HepG2 (cell line): Measurements from ENCODE around the gene PHOSPHO2. TPM values are rescaled to one million over a fixed set of nuclear protein-coding genes. Genes with fewer than 3 reads are reported as not detected.

Experiments
- ATAC-seq: fragments of 200-7000 bp; cut with Tn5 transposase; 3 replicates; pipeline ENCODE4 v1.9.1; 2020; ENCODE audit warnings: mild to moderate bottlenecking, moderate library complexity
- BruUV-seq: library from RNA; stranded (reverse); fragments of 400-500 nt; replicated peaks from 2 replicates; lab custom pipeline; 2021; lab: Mats Ljungman, UMichigan
- CTCF ChIA-PET: fragments of 300-600 bp; formaldehyde crosslinking; extraction: SDS; loops from one replicate; lab custom pipeline; 2021; ENCODE audit warnings: low total read pairs, inconsistent platforms, low intra/inter-chr PET ratio; lab: Yijun Ruan, JAX
- POLR2A ChIA-PET: fragments of 350-600 bp; sonication (Branson Sonifier 250); formaldehyde crosslinking; loops from one replicate; lab custom pipeline; 2020; ENCODE audit warnings: antibody characterized with exemption, inconsistent platforms; lab: Yijun Ruan, JAX
- DNase-seq: peaks from one replicate; pipeline ENCODE4 v3.0.0-alpha.2; 2015; ENCODE audit warnings: low spot score
- FAIRE-seq: peaks from 3 replicates; lab custom pipeline; 2011; peaks lifted over from hg19 to GRCh38; lab: Jason Lieb, UNC
- H2AFZ ChIP-seq: one replicate; pipeline ENCODE4 v1.6.1; 2011; ENCODE audit warnings: low read length, inconsistent platforms
- H3K27ac ChIP-seq: fragments of 300-600 bp; 3 replicates; pipeline ENCODE4 v1.8.0; 2011; ENCODE audit warnings: mixed run types, mild to moderate bottlenecking, mixed read lengths, low read length, inconsistent platforms; ENCODE audit not compliant: insufficient read depth; ENCODE audit errors: extremely low read length
- H3K27me3 ChIP-seq, 2 experiments: fragments of 200-600 bp in 1 of 2; 2 replicates in 1 of 2; 3 replicates in 1 of 2; pipeline versions ENCODE4 v1.6.0 to v1.8.0; 2011; ENCODE audit warnings: low read length in 2 of 2, mild to moderate bottlenecking in 2 of 2, moderate library complexity in 2 of 2, inconsistent platforms in 1 of 2; ENCODE audit not compliant: insufficient read depth in 2 of 2, control insufficient read depth in 1 of 2
- H3K36me3 ChIP-seq, 2 experiments: fragments of 200-600 bp in 1 of 2; replicated peaks in 1 of 2; 2 replicates in 1 of 2; 3 replicates in 1 of 2; pipeline versions ENCODE4 v1.5.1 to v1.8.0; 2011; ENCODE audit warnings: low read length in 2 of 2, inconsistent platforms in 1 of 2; ENCODE audit not compliant: insufficient read depth in 2 of 2, control insufficient read depth in 1 of 2
- H3K4me1 ChIP-seq: 2 replicates; pipeline ENCODE4 v1.5.1; 2012; ENCODE audit warnings: low read length, inconsistent platforms; ENCODE audit not compliant: insufficient read depth
- H3K4me2 ChIP-seq: 2 replicates; pipeline ENCODE4 v1.6.0; 2011; ENCODE audit warnings: low read depth, low read length, inconsistent platforms
- H3K4me3 ChIP-seq, 3 experiments: fragments of 200-600 bp in 1 of 3; sonication (generic), shearing (Covaris generic) in 1 of 3; replicated peaks in 1 of 3; 2 replicates each; pipeline ENCODE4 v1.5.1; 2011 to 2016; ENCODE audit warnings: low read length in 3 of 3, inconsistent platforms in 2 of 3, low read depth in 2 of 3, mild to moderate bottlenecking in 2 of 3, control low read depth in 1 of 3, mixed read lengths in 1 of 3; ENCODE audit not compliant: insufficient read depth in 1 of 3
- H3K79me2 ChIP-seq: one replicate; pipeline ENCODE4 v1.6.1; 2011; ENCODE audit warnings: low read length, inconsistent platforms; ENCODE audit not compliant: insufficient read depth
- H3K9ac ChIP-seq: 2 replicates; pipeline ENCODE4 v1.6.0; 2011; ENCODE audit warnings: mild to moderate bottlenecking, low read depth, low read length, inconsistent platforms; ENCODE audit not compliant: insufficient read depth
- H3K9me3 ChIP-seq: 2 replicates; pipeline ENCODE4 v1.5.1; 2012; ENCODE audit warnings: mild to moderate bottlenecking, low read length
- H4K20me1 ChIP-seq: 2 replicates; pipeline ENCODE4 v1.6.0; 2011; ENCODE audit warnings: inconsistent platforms, mild to moderate bottlenecking, low read length, moderate library complexity; ENCODE audit not compliant: insufficient read depth
- CC2D1A ChIP-seq: sonication (generic); formaldehyde crosslinking; IDR thresholded peaks from 2 replicates; pipeline ENCODE4 v1.8.1; 2023; ENCODE audit warnings: mild to moderate bottlenecking, missing genetic modification reagents
- REXO4 ChIP-seq: sonication (generic); formaldehyde crosslinking; IDR thresholded peaks from 2 replicates; pipeline ENCODE4 v1.8.0; 2022; ENCODE audit warnings: missing genetic modification reagents, mild to moderate bottlenecking, borderline replicate concordance
- SIX4 ChIP-seq: sonication (generic); formaldehyde crosslinking; IDR thresholded peaks from 2 replicates; pipeline ENCODE4 v1.4.0; 2020; ENCODE audit warnings: missing genetic modification reagents
- ZBTB7B ChIP-seq: sonication (generic); formaldehyde crosslinking; IDR thresholded peaks from 2 replicates; pipeline ENCODE4 v1.4.0; 2020; ENCODE audit warnings: missing genetic modification reagents
- ZFYVE20 ChIP-seq: sonication (generic); formaldehyde crosslinking; IDR thresholded peaks from 2 replicates; pipeline ENCODE4 v1.8.0; 2023; ENCODE audit warnings: low read depth, mild to moderate bottlenecking, moderate library complexity, missing genetic modification reagents, borderline replicate concordance
- WGBS: methylation state at CpG from one replicate; pipeline ENCODE4 v1.1.6; 2017; ENCODE audit warnings: low lambda C conversion rate; 5-methylcytosine and 5-hydroxymethylcytosine counted together
- in situ Hi-C: cut with HindIII; loops from 2 replicates; pipeline ENCODE4 v1.10.0; 2017; ENCODE audit warnings: low pct_unique_long_range_greater_than_20kb; ENCODE audit not compliant: extremely low pct_ligation_motif_present
- intact Hi-C: fragments of 100-400 bp; cut with micrococcal nuclease; formaldehyde crosslinking; loops from one replicate; pipeline ENCODE4 v1.10.0; 2022; ENCODE audit not compliant: unreplicated experiment
- polyA plus RNA-seq, 8 experiments: library from polyadenylated mRNA; depleted of rRNA in 3 of 8; stranded (reverse) in 7 of 8; unstranded in 1 of 8; fragments of >200 nt; fragmentation: Illumina TruSeq in 4 of 8; extraction: Trizol in 4 of 8; gene quantifications; 2 replicates each; pipeline versions ENCODE4 v1.2.1 to v1.2.3, GENCODE V29; 2011 to 2016; ENCODE audit warnings: low read depth in 4 of 8, missing spikeins in 1 of 8, mixed read lengths in 1 of 8; ENCODE audit not compliant: insufficient read depth in 1 of 8
- total RNA-seq, 5 experiments: library from RNA; depleted of rRNA; stranded (reverse); fragments of >200 nt; fragmentation: Illumina TruSeq; extraction: Trizol; gene quantifications; 2 replicates each; pipeline ENCODE4 v1.2.3, GENCODE V29; 2016; ENCODE audit warnings: low read depth in 1 of 5
- TF ChIP-seq, protein P1 (sequence below): sonication (generic); formaldehyde crosslinking; IDR thresholded peaks from 2 replicates; pipeline ENCODE4 v1.4.0; 2020; ENCODE audit warnings: missing genetic modification reagents
- TF ChIP-seq, protein P2 (sequence below): sonication (generic); formaldehyde crosslinking; conservative IDR thresholded peaks from 2 replicates; pipeline ENCODE4 v1.4.0; 2020; ENCODE audit warnings: missing genetic modification reagents

PHOSPHO2 gene
- total and polyA plus RNA-seq, 2 of the 13 experiments (the other 11 are each of a cell fraction or from before 2014, with no cell fraction given) = 6.1 to 11.4 TPM

DNA sequence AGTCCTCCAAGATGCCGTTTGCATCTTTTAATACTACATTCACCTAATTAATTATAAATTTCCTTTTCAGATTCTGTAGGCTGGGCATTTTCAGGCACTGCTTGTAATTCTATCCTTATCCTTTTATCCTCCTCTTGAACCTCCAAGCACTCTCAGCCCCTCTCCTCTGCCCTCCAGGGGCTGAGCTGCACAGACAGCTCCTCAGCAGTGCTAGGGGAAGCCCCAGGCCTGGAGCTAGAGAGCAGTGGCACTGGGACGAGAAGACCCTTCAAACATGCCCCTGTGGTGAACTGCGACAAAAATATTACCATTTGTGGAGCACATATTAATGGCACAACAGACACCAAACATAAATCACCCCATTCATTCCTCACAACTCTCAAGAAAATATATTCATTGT lies 33.0 kb upstream of the PHOSPHO2 start (continued):
- TF ChIP-seq ZFYVE20 (CRISPR knock-in tag) (no peak), CC2D1A (no peak), REXO4 (CRISPR knock-in tag) (no peak)
- TF ChIP-seq, protein P1, sequence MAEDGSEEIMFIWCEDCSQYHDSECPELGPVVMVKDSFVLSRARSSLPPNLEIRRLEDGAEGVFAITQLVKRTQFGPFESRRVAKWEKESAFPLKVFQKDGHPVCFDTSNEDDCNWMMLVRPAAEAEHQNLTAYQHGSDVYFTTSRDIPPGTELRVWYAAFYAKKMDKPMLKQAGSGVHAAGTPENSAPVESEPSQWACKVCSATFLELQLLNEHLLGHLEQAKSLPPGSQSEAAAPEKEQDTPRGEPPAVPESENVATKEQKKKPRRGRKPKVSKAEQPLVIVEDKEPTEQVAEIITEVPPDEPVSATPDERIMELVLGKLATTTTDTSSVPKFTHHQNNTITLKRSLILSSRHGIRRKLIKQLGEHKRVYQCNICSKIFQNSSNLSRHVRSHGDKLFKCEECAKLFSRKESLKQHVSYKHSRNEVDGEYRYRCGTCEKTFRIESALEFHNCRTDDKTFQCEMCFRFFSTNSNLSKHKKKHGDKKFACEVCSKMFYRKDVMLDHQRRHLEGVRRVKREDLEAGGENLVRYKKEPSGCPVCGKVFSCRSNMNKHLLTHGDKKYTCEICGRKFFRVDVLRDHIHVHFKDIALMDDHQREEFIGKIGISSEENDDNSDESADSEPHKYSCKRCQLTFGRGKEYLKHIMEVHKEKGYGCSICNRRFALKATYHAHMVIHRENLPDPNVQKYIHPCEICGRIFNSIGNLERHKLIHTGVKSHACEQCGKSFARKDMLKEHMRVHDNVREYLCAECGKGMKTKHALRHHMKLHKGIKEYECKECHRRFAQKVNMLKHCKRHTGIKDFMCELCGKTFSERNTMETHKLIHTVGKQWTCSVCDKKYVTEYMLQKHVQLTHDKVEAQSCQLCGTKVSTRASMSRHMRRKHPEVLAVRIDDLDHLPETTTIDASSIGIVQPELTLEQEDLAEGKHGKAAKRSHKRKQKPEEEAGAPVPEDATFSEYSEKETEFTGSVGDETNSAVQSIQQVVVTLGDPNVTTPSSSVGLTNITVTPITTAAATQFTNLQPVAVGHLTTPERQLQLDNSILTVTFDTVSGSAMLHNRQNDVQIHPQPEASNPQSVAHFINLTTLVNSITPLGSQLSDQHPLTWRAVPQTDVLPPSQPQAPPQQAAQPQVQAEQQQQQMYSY (CRISPR knock-in tag) = no peak
- TF ChIP-seq, protein P2, sequence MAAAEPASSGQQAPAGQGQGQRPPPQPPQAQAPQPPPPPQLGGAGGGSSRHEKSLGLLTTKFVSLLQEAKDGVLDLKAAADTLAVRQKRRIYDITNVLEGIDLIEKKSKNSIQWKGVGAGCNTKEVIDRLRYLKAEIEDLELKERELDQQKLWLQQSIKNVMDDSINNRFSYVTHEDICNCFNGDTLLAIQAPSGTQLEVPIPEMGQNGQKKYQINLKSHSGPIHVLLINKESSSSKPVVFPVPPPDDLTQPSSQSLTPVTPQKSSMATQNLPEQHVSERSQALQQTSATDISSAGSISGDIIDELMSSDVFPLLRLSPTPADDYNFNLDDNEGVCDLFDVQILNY (CRISPR knock-in tag) = no peak

DNA sequence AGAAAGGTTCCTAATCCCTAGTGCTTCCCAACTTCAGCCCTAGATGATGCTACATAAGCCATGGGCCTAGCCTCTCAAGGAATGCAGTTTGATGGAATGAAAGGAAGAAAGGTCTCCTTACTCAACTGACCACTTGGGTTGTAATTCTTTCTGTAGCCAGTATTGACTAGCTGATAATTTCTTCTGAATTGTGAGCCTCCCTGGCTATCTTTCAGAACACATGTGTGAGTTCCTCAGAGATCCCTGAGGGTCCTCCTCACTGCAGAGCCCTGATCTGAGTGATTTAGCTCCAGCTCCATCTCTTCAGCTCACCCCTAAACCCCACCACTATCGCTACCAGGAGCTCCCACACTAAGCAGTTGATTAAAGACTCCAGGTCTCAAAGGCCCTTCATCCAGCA lies 31.5 kb upstream of the PHOSPHO2 start:
- ATAC-seq = no peak
- no peak for FAIRE-seq

More for the DNA sequence above, 31.5 kb upstream of the PHOSPHO2 start:
- Histone ChIP-seq H3K9ac (no peak overlapping the region), H4K20me1 (no peaks in the 10 kb centered on the region), H3K27me3 (no peaks in the 10 kb centered on the region), H3K4me1 (no peaks in the 10 kb centered on the region), H2AFZ (no peak overlapping the region), H3K9me3 (no peaks in the 10 kb centered on the region), H3K79me2 (no peaks in the 10 kb centered on the region), H3K36me3 (no peaks in the 10 kb centered on the region), H3K4me3 (no peak overlapping the region), H3K27ac (no peak overlapping the region), H3K4me2 (no peak overlapping the region)
- WGBS = 82% methylated on average over 1 of the region's 1 CpG
- in situ Hi-C loops = no loop called here
- no peak for TF ChIP-seq SIX4 (CRISPR knock-in tag)
- no peak for TF ChIP-seq ZBTB7B
- CTCF ChIA-PET = no interaction called here
- intact Hi-C loops = no loop called here
- POLR2A ChIA-PET = no interaction called here
- BruUV-seq = no TSS peak
- no peak for DNase-seq
